WERI-Rb-1 (cell line): ENCODE results near the gene IL12RB2.

Source experiments
- DNase-seq: peaks from one replicate; pipeline ENCODE4 v3.0.0-alpha.2; 2020
- H3K27ac ChIP-seq: fragments of 250-450 bp; sonication (Bioruptor Pico); 2 replicates; pipeline ENCODE4 v1.5.1; 2020; ENCODE audit warnings: mild to moderate bottlenecking, moderate library complexity
- H3K27me3 ChIP-seq: fragments of 250-450 bp; sonication (Bioruptor Pico); 2 replicates; pipeline ENCODE4 v1.5.1; 2021; ENCODE audit warnings: mild to moderate bottlenecking, low read depth, moderate library complexity; ENCODE audit not compliant: insufficient read depth, severe bottlenecking
- H3K36me3 ChIP-seq: fragments of 250-450 bp; sonication (Bioruptor Pico); 2 replicates; pipeline ENCODE4 v1.5.1; 2020; ENCODE audit warnings: mild to moderate bottlenecking, moderate library complexity
- H3K4me3 ChIP-seq: 2 replicates; pipeline ENCODE4 v1.5.1; 2011; ENCODE audit warnings: low read depth, mild to moderate bottlenecking, control low read depth, low read length
- H3K9me3 ChIP-seq: fragments of 250-450 bp; sonication (Bioruptor Pico); 2 replicates; pipeline ENCODE4 v1.5.1; 2021; ENCODE audit warnings: mild to moderate bottlenecking, moderate library complexity; ENCODE audit not compliant: severe bottlenecking
- CTCF ChIP-seq: IDR thresholded peaks from 2 replicates; pipeline ENCODE4 v1.5.1; 2011; ENCODE audit warnings: low read depth, mild to moderate bottlenecking, control low read depth, inconsistent platforms, low read length

IL12RB2 gene

DNA sequence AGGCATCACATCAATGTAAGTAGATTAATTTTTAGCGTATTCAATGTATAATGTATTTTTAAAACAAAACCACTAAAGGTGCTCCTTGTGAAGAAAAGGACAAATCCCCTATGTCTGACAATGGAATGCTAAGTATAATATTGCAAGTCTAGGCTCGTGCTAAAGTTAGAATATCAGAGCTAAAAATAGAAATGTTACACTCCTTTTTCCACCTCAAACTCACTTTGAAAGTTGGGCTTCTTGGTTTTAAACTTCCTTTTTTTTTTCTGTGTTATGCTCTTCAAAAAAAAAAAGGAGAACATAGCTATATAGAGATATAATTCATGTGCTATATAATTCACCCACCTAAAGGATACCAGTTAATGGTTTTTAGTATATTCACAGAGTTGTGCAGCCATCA, 126.2 kb downstream of the IL12RB2 start:
- Histone ChIP-seq H3K36me3 (peaks cover 11% of the 10 kb centered on the region), H3K9me3 (no peaks in the 10 kb centered on the region), H3K4me3 (no peak overlapping the region), H3K27me3 (no peaks in the 10 kb centered on the region), H3K27ac (no peak overlapping the region)
- no peak for TF ChIP-seq CTCF
- no peak for DNase-seq

DNA sequence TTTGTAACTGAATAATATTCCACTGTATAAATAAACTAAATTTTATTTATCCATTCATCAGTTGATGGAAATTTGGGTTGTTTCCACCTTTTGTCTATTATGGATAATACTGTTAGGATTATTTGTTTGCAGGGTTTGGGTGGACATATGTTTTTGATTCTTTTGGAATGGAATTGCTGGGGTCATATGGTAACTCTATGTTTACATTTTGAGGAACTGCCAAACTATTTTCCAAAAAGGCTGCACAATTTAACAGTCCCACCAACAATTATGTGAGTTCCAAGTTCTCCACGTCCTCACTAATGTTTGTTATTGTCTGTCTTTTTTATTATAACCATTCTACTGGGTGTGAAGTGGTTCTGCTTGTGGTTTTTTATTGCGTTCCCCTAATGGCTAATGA, 126.8 kb downstream of the IL12RB2 start:
- no peaks in the 10 kb centered on the region for H3K9me3 ChIP-seq
- no peak for TF ChIP-seq CTCF
- no peaks in the 10 kb centered on the region for H3K27me3 ChIP-seq
- H3K4me3 ChIP-seq, result no peak overlapping the region
- peaks cover 5% of the 10 kb centered on the region for H3K36me3 ChIP-seq
- no peak overlapping the region for H3K27ac ChIP-seq
- no peak for DNase-seq

DNA sequence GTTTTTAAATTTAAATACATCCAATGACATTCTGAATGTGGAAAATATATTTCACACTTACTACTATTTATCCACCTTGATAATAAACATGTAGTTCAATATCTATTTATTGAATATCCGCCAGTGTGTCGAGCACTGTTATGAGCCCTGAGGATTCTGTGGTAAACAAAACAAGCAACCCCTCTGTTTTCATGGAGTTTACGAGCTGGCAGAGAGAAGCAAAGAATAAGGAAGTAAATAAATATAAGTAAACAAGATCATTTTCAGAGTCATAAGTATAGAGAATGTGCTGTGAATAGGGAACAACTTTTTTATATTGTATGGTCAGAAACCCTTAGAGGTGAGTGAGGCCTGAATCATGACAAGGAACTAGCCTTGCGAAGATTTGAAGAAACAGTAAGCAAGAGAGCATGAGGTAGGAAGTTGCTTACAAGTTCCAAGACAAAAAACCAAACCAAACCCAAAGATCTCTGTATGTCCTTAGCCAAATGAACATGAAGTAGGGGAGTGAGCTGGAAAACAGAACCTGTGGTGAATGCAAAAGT, 128.9 kb downstream of the IL12RB2 start:
- no peak for TF ChIP-seq CTCF
- no peak for DNase-seq
- H3K9me3 ChIP-seq, result no peaks in the 10 kb centered on the region
- no peaks in the 10 kb centered on the region for H3K27me3 ChIP-seq
- no peaks in the 10 kb centered on the region for H3K36me3 ChIP-seq
- no peak overlapping the region for H3K27ac ChIP-seq
- no peak overlapping the region for H3K4me3 ChIP-seq

GRCh38 chr1:67437961-67438360, 130.3 kb downstream of the IL12RB2 start:
- no peak overlapping the region for H3K4me3 ChIP-seq
- no peaks in the 10 kb centered on the region for H3K36me3 ChIP-seq
- DNase-seq, result no peak
- H3K27me3 ChIP-seq, result no peaks in the 10 kb centered on the region
- no peaks in the 10 kb centered on the region for H3K9me3 ChIP-seq
- TF ChIP-seq CTCF, result no peak
- peak overlapping the region; percentile 4; the same call in 1 of the 2 replicates for H3K27ac ChIP-seq

DNA sequence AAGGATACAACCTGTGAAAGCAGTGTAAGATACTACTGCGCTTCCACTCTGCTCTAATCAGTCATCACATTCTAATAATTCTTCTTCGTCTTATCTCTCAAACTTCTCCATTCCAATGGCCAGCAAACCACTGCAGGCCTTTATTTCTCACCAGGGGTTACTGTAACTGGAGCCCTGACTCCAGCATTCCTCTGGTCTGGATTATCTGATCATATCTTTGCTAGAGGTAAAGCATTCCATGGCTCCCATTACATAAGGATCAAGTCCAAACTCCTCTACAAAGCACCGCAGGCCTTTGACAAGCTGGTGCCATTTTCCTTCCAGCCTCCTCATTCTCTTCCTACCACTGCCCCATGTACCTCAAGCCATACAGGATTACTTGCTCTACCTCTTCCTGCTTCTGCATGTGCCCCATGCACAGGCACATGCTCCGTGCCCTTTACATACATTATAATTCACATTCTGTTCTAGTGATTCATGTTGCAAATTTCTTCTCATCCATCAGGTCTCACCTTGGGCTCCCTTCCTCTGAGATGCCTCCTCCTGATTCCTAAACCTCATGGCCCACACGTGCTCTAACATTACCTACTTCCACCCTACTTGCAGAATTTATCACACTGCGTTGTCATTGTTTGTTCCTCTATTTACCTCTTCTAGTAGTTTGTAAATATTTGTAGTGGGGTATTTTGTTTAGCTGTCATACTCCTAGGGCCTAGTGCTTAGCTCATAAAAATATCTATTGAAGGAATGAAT, 131.8 kb downstream of the IL12RB2 start:
- Histone ChIP-seq H3K4me3 (no peak overlapping the region), H3K27ac (no peak overlapping the region), H3K9me3 (no peaks in the 10 kb centered on the region), H3K27me3 (no peaks in the 10 kb centered on the region), H3K36me3 (no peaks in the 10 kb centered on the region)
- TF ChIP-seq CTCF, result no peak
- DNase-seq, result no peak
